ENCODE measurements around the gene SCCPDH. TPM values are rescaled to one million over a fixed set of nuclear protein-coding genes. Genes with fewer than 3 reads are reported as not detected.

The SCCPDH gene
- total and polyA plus RNA-seq, 2 of the 13 experiments (the other 11 are each of a cell fraction or from before 2014, with no cell fraction given): 36.7 to 62.3 TPM

DNA sequence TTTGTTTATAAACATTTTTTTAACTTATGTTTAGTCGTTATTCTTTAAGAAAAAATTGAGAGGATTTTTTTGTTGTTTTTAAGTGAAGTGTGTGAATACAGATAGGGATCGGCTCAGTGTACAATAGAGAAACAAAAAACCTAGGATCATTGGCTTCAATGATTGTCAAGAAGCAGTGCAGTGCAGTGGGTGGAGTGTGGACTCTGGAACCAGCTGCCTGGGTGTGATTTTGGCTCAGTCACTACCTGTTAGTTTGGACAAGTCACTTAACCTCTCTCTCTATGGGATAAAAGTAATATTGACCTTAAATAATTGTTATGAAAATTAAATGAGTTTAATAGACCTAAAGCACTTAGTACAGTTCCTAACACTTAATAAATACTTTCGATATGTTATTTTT, 41.3 kb downstream of the SCCPDH start (continued):
- TF ChIP-seq, protein P1, sequence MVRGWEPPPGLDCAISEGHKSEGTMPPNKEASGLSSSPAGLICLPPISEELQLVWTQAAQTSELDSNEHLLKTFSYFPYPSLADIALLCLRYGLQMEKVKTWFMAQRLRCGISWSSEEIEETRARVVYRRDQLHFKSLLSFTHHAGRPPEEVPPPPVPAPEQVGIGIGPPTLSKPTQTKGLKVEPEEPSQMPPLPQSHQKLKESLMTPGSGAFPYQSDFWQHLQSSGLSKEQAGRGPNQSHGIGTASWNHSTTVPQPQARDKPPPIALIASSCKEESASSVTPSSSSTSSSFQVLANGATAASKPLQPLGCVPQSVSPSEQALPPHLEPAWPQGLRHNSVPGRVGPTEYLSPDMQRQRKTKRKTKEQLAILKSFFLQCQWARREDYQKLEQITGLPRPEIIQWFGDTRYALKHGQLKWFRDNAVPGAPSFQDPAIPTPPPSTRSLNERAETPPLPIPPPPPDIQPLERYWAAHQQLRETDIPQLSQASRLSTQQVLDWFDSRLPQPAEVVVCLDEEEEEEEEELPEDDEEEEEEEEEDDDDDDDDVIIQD (CRISPR knock-in tag; IDR thresholded peaks at IDR 0.05; ENCODE audit: low read depth): no peak
- no peak for TF ChIP-seq IRX3 (CRISPR knock-in tag; IDR thresholded peaks at IDR 0.05; ENCODE audit: borderline replicate concordance, low read depth)
- TF ChIP-seq, protein P2, sequence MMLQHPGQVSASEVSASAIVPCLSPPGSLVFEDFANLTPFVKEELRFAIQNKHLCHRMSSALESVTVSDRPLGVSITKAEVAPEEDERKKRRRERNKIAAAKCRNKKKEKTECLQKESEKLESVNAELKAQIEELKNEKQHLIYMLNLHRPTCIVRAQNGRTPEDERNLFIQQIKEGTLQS (CRISPR knock-in tag; IDR thresholded peaks at IDR 0.05): no peak
- TF ChIP-seq MIER2 (CRISPR knock-in tag; IDR thresholded peaks at IDR 0.05): no peak
- TF ChIP-seq ZMYM3 (CRISPR knock-in tag; IDR thresholded peaks at IDR 0.05): no peak
- no peak for TF ChIP-seq ZNF737 (CRISPR knock-in tag; IDR thresholded peaks at IDR 0.05; ENCODE audit: borderline replicate concordance)

DNA sequence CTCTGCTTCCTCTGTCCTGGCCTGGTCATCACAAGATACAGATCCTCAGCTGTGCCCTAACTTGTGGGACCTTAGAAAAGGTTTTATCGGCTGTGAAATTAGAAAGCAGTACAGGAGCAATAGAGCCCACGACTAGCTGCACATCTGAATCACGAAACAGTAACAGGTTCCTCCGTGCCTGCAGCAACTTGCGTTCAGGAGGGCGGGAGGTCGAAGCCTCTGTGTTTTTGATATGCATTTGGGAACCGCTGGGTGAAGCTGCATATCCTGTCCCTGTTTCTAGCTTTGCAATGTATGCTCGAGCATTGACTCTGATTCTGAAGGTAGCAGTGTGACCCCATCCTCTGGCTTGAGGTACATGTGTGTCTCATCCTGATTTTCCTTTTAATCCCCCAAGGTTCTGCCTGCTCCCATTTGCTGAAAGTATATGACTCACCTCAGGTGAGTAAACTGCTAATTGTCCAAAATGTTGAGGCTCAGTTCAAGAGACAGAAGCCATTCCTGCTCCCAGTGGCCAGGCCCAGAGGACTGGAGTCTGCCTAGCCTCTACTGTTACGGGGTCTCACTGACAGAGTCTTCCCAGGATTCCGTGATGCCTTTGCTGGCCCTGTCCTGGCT, 44.3 kb downstream of the SCCPDH start:
- in situ Hi-C loops (cut with HindIII; ENCODE audit: extremely low pct_ligation_motif_present, low pct_unique_long_range_greater_than_20kb) (no loop called here), intact Hi-C loops (cut with micrococcal nuclease; ENCODE audit: unreplicated experiment) (no loop called here)
- 98% methylated on average over 11 of the region's 11 CpGs for WGBS (ENCODE audit: low lambda C conversion rate)
- DNase-seq (ENCODE audit: low spot score) (no peak), FAIRE-seq (no peak), ATAC-seq (no peak)
- CTCF ChIA-PET (ENCODE audit: low intra/inter-chr PET ratio, low total read pairs): no interaction called here
- H3K4me1 ChIP-seq (ENCODE audit: insufficient read depth, low read length): no peaks in the 10 kb centered on the region
- H3K9me3 ChIP-seq (ENCODE audit: low read length): no peaks in the 10 kb centered on the region
- BruUV-seq (replicated peaks): no TSS peak
- no peak overlapping the region for H3K4me2 ChIP-seq (ENCODE audit: low read depth, low read length)
- H3K79me2 ChIP-seq (ENCODE audit: insufficient read depth, low read length): no peaks in the 10 kb centered on the region
- no peak overlapping the region for H3K9ac ChIP-seq (ENCODE audit: insufficient read depth, low read depth, low read length)
- H3K4me3 ChIP-seq (replicated peaks in 1 of 3; ENCODE audit: insufficient read depth in 1 of 3, low read depth in 2 of 3, low read length in 3 of 3): no peak overlapping the region
- POLR2A ChIA-PET: no interaction called here
- H2AFZ ChIP-seq (ENCODE audit: low read length): no peak overlapping the region
- no peak overlapping the region for H3K27ac ChIP-seq (ENCODE audit: extremely low read length, insufficient read depth, low read length)
- no peaks in the 10 kb centered on the region for H3K27me3 ChIP-seq (ENCODE audit: control insufficient read depth in 1 of 2, insufficient read depth in 2 of 2, low read length in 2 of 2)
- H4K20me1 ChIP-seq (ENCODE audit: insufficient read depth, low read length): no peaks in the 10 kb centered on the region
- peaks cover 14 to 67% of the 10 kb centered on the region in 2 experiments for H3K36me3 ChIP-seq (replicated peaks in 1 of 2; ENCODE audit: control insufficient read depth in 1 of 2, insufficient read depth in 2 of 2, low read length in 2 of 2)
- TF ChIP-seq PPARG (CRISPR knock-in tag; conservative IDR thresholded peaks at IDR 0.05) (no peak), MEF2D (CRISPR knock-in tag; IDR thresholded peaks at IDR 0.05) (no peak), ZNF883 (CRISPR knock-in tag; IDR thresholded peaks at IDR 0.05; ENCODE audit: not compliant biosample characterization) (no peak), HNRNPH1 (optimal IDR thresholded peaks at IDR 0.05; ENCODE audit: low read depth, low read length) (no peak), ZNF33B (CRISPR knock-in tag; IDR thresholded peaks at IDR 0.05) (no peak), SAP130 (CRISPR knock-in tag; IDR thresholded peaks at IDR 0.05; ENCODE audit: low read depth) (no peak), RARG (CRISPR knock-in tag; IDR thresholded peaks at IDR 0.05; ENCODE audit: low read depth) (no peak), ZZZ3 (CRISPR knock-in tag; IDR thresholded peaks at IDR 0.05; ENCODE audit: borderline replicate concordance) (no peak), ZNF614 (CRISPR knock-in tag; IDR thresholded peaks at IDR 0.05; ENCODE audit: borderline replicate concordance) (no peak)
- TF ChIP-seq, protein P3, sequence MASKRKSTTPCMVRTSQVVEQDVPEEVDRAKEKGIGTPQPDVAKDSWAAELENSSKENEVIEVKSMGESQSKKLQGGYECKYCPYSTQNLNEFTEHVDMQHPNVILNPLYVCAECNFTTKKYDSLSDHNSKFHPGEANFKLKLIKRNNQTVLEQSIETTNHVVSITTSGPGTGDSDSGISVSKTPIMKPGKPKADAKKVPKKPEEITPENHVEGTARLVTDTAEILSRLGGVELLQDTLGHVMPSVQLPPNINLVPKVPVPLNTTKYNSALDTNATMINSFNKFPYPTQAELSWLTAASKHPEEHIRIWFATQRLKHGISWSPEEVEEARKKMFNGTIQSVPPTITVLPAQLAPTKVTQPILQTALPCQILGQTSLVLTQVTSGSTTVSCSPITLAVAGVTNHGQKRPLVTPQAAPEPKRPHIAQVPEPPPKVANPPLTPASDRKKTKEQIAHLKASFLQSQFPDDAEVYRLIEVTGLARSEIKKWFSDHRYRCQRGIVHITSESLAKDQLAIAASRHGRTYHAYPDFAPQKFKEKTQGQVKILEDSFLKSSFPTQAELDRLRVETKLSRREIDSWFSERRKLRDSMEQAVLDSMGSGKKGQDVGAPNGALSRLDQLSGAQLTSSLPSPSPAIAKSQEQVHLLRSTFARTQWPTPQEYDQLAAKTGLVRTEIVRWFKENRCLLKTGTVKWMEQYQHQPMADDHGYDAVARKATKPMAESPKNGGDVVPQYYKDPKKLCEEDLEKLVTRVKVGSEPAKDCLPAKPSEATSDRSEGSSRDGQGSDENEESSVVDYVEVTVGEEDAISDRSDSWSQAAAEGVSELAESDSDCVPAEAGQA (IDR thresholded peaks at IDR 0.05; ENCODE audit: low read depth): no peak
- TF ChIP-seq, protein P3 (CRISPR knock-in tag; IDR thresholded peaks at IDR 0.05; ENCODE audit: borderline replicate concordance): no peak

Measured in HepG2 (cell line).